ENCODE results near the gene TMEM37.

Gene TMEM37

GRCh38 chr2:119472749-119473148 is 41.1 kb downstream of the TMEM37 start:
- no peak overlapping the region for H3K4me3 ChIP-seq (ENCODE audit: low read depth, low read length)
- in situ Hi-C loops (cut with HindIII; ENCODE audit: low pct_ligation_motif_present, low sequenced_read_pairs), result loop anchor here (10.0 kb wide), 1 partner anchor 68 kb away; no protein-coding TSS in a partner anchor
- TF ChIP-seq, protein P1, sequence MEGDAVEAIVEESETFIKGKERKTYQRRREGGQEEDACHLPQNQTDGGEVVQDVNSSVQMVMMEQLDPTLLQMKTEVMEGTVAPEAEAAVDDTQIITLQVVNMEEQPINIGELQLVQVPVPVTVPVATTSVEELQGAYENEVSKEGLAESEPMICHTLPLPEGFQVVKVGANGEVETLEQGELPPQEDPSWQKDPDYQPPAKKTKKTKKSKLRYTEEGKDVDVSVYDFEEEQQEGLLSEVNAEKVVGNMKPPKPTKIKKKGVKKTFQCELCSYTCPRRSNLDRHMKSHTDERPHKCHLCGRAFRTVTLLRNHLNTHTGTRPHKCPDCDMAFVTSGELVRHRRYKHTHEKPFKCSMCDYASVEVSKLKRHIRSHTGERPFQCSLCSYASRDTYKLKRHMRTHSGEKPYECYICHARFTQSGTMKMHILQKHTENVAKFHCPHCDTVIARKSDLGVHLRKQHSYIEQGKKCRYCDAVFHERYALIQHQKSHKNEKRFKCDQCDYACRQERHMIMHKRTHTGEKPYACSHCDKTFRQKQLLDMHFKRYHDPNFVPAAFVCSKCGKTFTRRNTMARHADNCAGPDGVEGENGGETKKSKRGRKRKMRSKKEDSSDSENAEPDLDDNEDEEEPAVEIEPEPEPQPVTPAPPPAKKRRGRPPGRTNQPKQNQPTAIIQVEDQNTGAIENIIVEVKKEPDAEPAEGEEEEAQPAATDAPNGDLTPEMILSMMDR (IDR thresholded peaks at IDR 0.05; ENCODE audit: low read depth, low read length, missing control alignments), result no peak
- H3K27me3 ChIP-seq (replicated peaks), result no peaks in the 10 kb centered on the region
- no peak overlapping the region for H3K27ac ChIP-seq
- no peak for DNase-seq
- H3K36me3 ChIP-seq (replicated peaks), result no peaks in the 10 kb centered on the region

DNA sequence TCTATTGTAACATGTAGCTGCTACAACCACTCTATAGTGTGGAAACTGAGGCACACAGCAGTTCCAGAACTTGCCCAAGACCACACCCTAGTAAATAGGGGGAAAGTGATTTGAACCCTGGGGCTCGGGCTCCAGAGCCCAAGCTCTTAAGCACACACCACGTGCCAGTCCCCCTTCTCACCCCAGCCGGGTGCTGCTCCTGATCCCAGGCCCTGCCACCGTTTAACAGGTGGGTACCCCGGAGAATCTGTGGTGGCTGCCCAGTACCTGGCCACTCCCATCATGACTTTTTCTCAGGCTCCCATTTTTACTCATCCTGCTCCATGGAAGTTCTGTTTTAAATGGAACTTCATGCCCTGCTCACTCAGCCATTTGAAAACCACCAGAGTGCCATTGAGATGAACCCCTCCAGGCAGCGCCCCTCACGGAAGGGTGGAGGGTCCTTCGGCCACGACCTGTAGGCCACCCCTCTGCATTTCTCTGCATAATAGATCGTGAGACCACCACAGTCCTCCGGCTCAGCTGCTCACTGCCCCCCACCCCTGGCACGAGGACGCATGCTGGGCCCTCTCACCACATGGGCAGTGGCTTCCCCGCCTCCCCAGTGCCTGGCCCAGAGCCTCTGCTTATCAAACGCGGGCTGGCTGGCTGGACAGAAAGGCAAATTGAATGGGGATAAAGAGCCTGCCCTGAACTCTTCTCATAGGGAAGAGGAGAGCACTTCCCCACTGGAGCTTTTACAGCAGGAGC is 42.1 kb downstream of the TMEM37 start:
- H3K4me3 ChIP-seq (ENCODE audit: low read depth, low read length), result no peak overlapping the region
- DNase-seq, result no peak
- H3K27me3 ChIP-seq (replicated peaks), result no peaks in the 10 kb centered on the region
- H3K36me3 ChIP-seq (replicated peaks), result no peaks in the 10 kb centered on the region
- H3K27ac ChIP-seq, result no peak overlapping the region
- in situ Hi-C loops (cut with HindIII; ENCODE audit: low pct_ligation_motif_present, low sequenced_read_pairs), result loop anchor here (10.0 kb wide), 1 partner anchor 69 kb away; no protein-coding TSS in a partner anchor
- TF ChIP-seq, protein P1 (IDR thresholded peaks at IDR 0.05; ENCODE audit: low read depth, low read length, missing control alignments), result no peak

- TF ChIP-seq, protein P1 (IDR thresholded peaks at IDR 0.05; ENCODE audit: low read depth, low read length, missing control alignments), result no peak
- H3K36me3 ChIP-seq (replicated peaks), result no peaks in the 10 kb centered on the region
- no peak overlapping the region for H3K27ac ChIP-seq
- no peaks in the 10 kb centered on the region for H3K27me3 ChIP-seq (replicated peaks)
- H3K4me3 ChIP-seq (ENCODE audit: low read depth, low read length), result no peak overlapping the region
- in situ Hi-C loops (cut with HindIII; ENCODE audit: low pct_ligation_motif_present, low sequenced_read_pairs), result loop anchor here (10.0 kb wide), 1 partner anchor 70 kb away; no protein-coding TSS in a partner anchor
- DNase-seq, result no peak
Measured at GRCh38 chr2:119474371-119475224, 42.9 kb downstream of the TMEM37 start.

DNA sequence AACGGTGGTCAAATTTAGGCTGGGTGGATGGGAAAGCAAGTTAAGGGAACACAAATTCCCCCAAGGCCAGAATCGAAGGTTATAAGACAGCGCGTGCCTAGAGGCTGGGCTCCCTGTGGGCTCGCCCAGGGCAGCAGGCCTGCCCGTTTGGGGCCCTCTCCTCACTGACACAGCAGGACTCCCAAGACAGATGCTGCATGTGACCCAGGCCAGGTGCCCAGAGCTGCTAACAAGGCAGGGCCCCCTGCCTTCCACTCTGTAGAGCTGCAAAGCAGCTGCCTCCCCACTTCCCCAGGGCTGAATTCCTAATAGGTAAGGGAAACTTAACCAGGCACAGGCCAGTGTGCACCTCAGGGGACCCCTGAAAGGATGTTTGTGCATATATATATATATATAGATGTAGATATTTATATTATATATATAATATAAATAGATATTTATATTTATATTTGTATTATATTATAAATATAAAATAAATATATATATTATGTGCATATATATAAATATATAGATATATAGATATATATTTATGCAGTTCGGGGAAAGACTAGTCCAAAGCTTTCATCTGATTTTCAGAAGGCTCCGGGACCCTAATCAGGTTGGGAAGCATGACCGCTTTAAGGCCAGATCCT is 43.7 kb downstream of the TMEM37 start:
- TF ChIP-seq, protein P1 (IDR thresholded peaks at IDR 0.05; ENCODE audit: low read depth, low read length, missing control alignments), result no peak
- Histone ChIP-seq H3K27me3 (replicated peaks) (peaks cover 2% of the 10 kb centered on the region), H3K36me3 (replicated peaks) (no peaks in the 10 kb centered on the region), H3K27ac (no peak overlapping the region), H3K4me3 (ENCODE audit: low read depth, low read length) (no peak overlapping the region)
- in situ Hi-C loops (cut with HindIII; ENCODE audit: low pct_ligation_motif_present, low sequenced_read_pairs), result loop anchor here (10.0 kb wide), 1 partner anchor 71 kb away; no protein-coding TSS in a partner anchor
- no peak for DNase-seq

GRCh38 chr2:119475857-119476244 is 44.2 kb downstream of the TMEM37 start:
- H3K4me3 ChIP-seq (ENCODE audit: low read depth, low read length), result no peak overlapping the region
- H3K27me3 ChIP-seq (replicated peaks), result peaks cover 2% of the 10 kb centered on the region
- no peak overlapping the region for H3K27ac ChIP-seq
- no peaks in the 10 kb centered on the region for H3K36me3 ChIP-seq (replicated peaks)
- no peak for DNase-seq
- in situ Hi-C loops (cut with HindIII; ENCODE audit: low pct_ligation_motif_present, low sequenced_read_pairs), result loop anchor here (10.0 kb wide), 1 partner anchor 71 kb away; no protein-coding TSS in a partner anchor
- TF ChIP-seq, protein P1 (IDR thresholded peaks at IDR 0.05; ENCODE audit: low read depth, low read length, missing control alignments), result no peak

All from brain microvascular endothelial cell (primary cell).